ENCODE measurements around the gene CLDND2.

Gene CLDND2

GRCh38 chr19:51347209-51347928 lies 21.4 kb downstream of the CLDND2 start:
- Histone ChIP-seq H3K27ac (no peak overlapping the region), H3K4me3 (ENCODE audit: low read depth in 1 of 2, low read length in 1 of 2) (no peak overlapping the region), H3K36me3 (peaks cover 70% of the 10 kb centered on the region)

GRCh38 chr19:51346742-51347141 lies 22.1 kb downstream of the CLDND2 start:
- Histone ChIP-seq H3K27me3 (peaks cover 11% of the 10 kb centered on the region), H3K4me3 (ENCODE audit: low read depth in 1 of 2, low read length in 1 of 2) (no peak overlapping the region), H3K9me3 (no peaks in the 10 kb centered on the region), H3K4me1 (ENCODE audit: control insufficient read depth in 1 of 2, insufficient read depth in 1 of 2, low read depth in 1 of 2, low read length in 1 of 2) (no peaks in the 10 kb centered on the region), H3K27ac (no peak overlapping the region), H3K36me3 (peaks cover 67% of the 10 kb centered on the region)
- TF ChIP-seq CTCF (IDR thresholded peaks at IDR 0.05): no peak

More at GRCh38 chr19:51347209-51347928, 21.4 kb downstream of the CLDND2 start:
- no peaks in the 10 kb centered on the region for H3K9me3 ChIP-seq
- no peaks in the 10 kb centered on the region for H3K4me1 ChIP-seq (ENCODE audit: control insufficient read depth in 1 of 2, insufficient read depth in 1 of 2, low read depth in 1 of 2, low read length in 1 of 2)
- H3K27me3 ChIP-seq: peaks cover 4% of the 10 kb centered on the region
- TF ChIP-seq CTCF (IDR thresholded peaks at IDR 0.05): no peak

GRCh38 chr19:51345076-51345620 lies 23.7 kb downstream of the CLDND2 start:
- no peak for TF ChIP-seq CTCF (IDR thresholded peaks at IDR 0.05)
- peaks cover 26% of the 10 kb centered on the region for H3K27me3 ChIP-seq
- H3K9me3 ChIP-seq: no peaks in the 10 kb centered on the region
- no peak overlapping the region for H3K4me3 ChIP-seq (ENCODE audit: low read depth in 1 of 2, low read length in 1 of 2)
- peaks cover 3 to 5% of the 10 kb centered on the region in 2 experiments for H3K4me1 ChIP-seq (ENCODE audit: control insufficient read depth in 1 of 2, insufficient read depth in 1 of 2, low read depth in 1 of 2, low read length in 1 of 2)
- no peak overlapping the region for H3K27ac ChIP-seq
- peaks cover 53% of the 10 kb centered on the region for H3K36me3 ChIP-seq

GRCh38 chr19:51342631-51343569 lies 25.9 kb downstream of the CLDND2 start:
- TF ChIP-seq CTCF (IDR thresholded peaks at IDR 0.05): no peak
- peaks cover 18 to 23% of the 10 kb centered on the region in 2 experiments for H3K4me1 ChIP-seq (ENCODE audit: control insufficient read depth in 1 of 2, insufficient read depth in 1 of 2, low read depth in 1 of 2, low read length in 1 of 2)
- no peak overlapping the region for H3K4me3 ChIP-seq (ENCODE audit: low read depth in 1 of 2, low read length in 1 of 2)
- H3K36me3 ChIP-seq: peaks cover 37% of the 10 kb centered on the region
- no peaks in the 10 kb centered on the region for H3K9me3 ChIP-seq
- peaks cover 36% of the 10 kb centered on the region for H3K27me3 ChIP-seq
- H3K27ac ChIP-seq: no peak overlapping the region

GRCh38 chr19:51341976-51342580 lies 26.7 kb downstream of the CLDND2 start, which contains the start of gene VSIG10L:
Gene VSIG10L (minus strand): TSS chr19:51342139. CDS start chr19:51342124, 15 bp downstream.
- Histone ChIP-seq H3K36me3 (peaks cover 29% of the 10 kb centered on the region), H3K27me3 (peaks cover 36% of the 10 kb centered on the region), H3K27ac (no peak within 1 kb of the TSS), H3K4me3 (ENCODE audit: low read depth in 1 of 2, low read length in 1 of 2) (no peak within 1 kb of the TSS), H3K9me3 (no peaks in the 10 kb centered on the region), H3K4me1 (ENCODE audit: control insufficient read depth in 1 of 2, insufficient read depth in 1 of 2, low read depth in 1 of 2, low read length in 1 of 2) (peaks cover 18 to 23% of the 10 kb centered on the region in 2 experiments)
- TF ChIP-seq CTCF (IDR thresholded peaks at IDR 0.05): no peak

All from neutrophil (primary cell).